Measurements from ENCODE around the gene ZBTB20.
A peak's percentile ranks its signal among the peaks of the same experiment; 100 is the strongest.

ZBTB20 gene

GRCh38 chr3:114331710-114332109 lies 815.4 kb downstream of the ZBTB20 start:
- Mint-ChIP-seq H3K4me1 (peaks cover 73% of the 10 kb centered on the region), H3K27ac (ENCODE audit: low read depth) (peak overlapping the region; percentile 90), H3K36me3 (ENCODE audit: insufficient read depth) (peaks cover 16% of the 10 kb centered on the region), H3K27me3 (no peaks in the 10 kb centered on the region), H3K9me3 (no peaks in the 10 kb centered on the region), H3K4me3 (no peak overlapping the region)
- DNase-seq (ENCODE audit: low spot score in 2 of 2) = no peak
- no peak for ATAC-seq (replicated peaks; ENCODE audit: extremely low read depth, poor library complexity, severe bottlenecking)

GRCh38 chr3:114331007-114331406 lies 816.1 kb downstream of the ZBTB20 start:
- peaks cover 73% of the 10 kb centered on the region for H3K4me1 Mint-ChIP-seq
- no peak overlapping the region for H3K27ac Mint-ChIP-seq (ENCODE audit: low read depth)

GRCh38 chr3:114329823-114330222 lies 817.3 kb downstream of the ZBTB20 start:
- H3K27ac Mint-ChIP-seq (ENCODE audit: low read depth) = no peak overlapping the region
- ATAC-seq (replicated peaks; ENCODE audit: extremely low read depth, poor library complexity, severe bottlenecking) (no peak), DNase-seq (ENCODE audit: low spot score in 2 of 2) (no peak)
- H3K4me3 Mint-ChIP-seq = no peak overlapping the region
- no peaks in the 10 kb centered on the region for H3K9me3 Mint-ChIP-seq
- H3K36me3 Mint-ChIP-seq (ENCODE audit: insufficient read depth) = peaks cover 17% of the 10 kb centered on the region
- H3K4me1 Mint-ChIP-seq = peaks cover 74% of the 10 kb centered on the region
- no peaks in the 10 kb centered on the region for H3K27me3 Mint-ChIP-seq

More at GRCh38 chr3:114331007-114331406, 816.1 kb downstream of the ZBTB20 start:
- Mint-ChIP-seq H3K36me3 (ENCODE audit: insufficient read depth) (peaks cover 16% of the 10 kb centered on the region), H3K9me3 (no peaks in the 10 kb centered on the region), H3K4me3 (peak overlapping the region; percentile 21), H3K27me3 (no peaks in the 10 kb centered on the region)
- ATAC-seq (replicated peaks; ENCODE audit: extremely low read depth, poor library complexity, severe bottlenecking) = no peak
- no peak for DNase-seq (ENCODE audit: low spot score in 2 of 2)

- H3K4me3 Mint-ChIP-seq = peak overlapping the region; percentile 47
Measured at GRCh38 chr3:114328345-114328744, 818.7 kb downstream of the ZBTB20 start.

DNA sequence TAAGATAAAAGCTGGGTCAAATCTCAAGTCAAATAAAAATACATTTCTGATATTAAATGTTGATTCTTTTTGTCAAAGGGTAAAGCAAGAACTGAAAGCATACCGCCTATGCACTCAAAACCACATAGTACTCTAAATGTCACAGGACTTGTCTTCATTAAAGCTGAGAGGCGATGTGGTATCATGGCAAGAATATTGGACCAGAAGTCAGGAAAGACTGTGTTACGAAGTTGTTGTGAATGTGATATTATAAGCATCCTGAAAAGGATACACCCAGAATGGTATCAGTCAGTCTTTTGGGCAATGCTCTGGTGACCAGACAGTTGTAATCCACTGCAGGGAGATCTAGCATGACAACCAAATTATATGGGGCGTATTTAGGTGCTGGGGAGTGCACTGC lies 819.4 kb downstream of the ZBTB20 start:
- H3K4me3 Mint-ChIP-seq = peak overlapping the region; percentile 47
- peak overlapping the region; percentile 87 for H3K27ac Mint-ChIP-seq (ENCODE audit: low read depth)
- H3K9me3 Mint-ChIP-seq = no peaks in the 10 kb centered on the region
- H3K27me3 Mint-ChIP-seq = no peaks in the 10 kb centered on the region
- ATAC-seq (replicated peaks; ENCODE audit: extremely low read depth, poor library complexity, severe bottlenecking) = no peak
- no peak for DNase-seq (ENCODE audit: low spot score in 2 of 2)
- peaks cover 16% of the 10 kb centered on the region for H3K36me3 Mint-ChIP-seq (ENCODE audit: insufficient read depth)
- peaks cover 87% of the 10 kb centered on the region for H3K4me1 Mint-ChIP-seq

More at GRCh38 chr3:114328345-114328744, 818.7 kb downstream of the ZBTB20 start:
- DNase-seq (ENCODE audit: low spot score in 2 of 2) (no peak), ATAC-seq (replicated peaks; ENCODE audit: extremely low read depth, poor library complexity, severe bottlenecking) (no peak)
- no peaks in the 10 kb centered on the region for H3K27me3 Mint-ChIP-seq
- peaks cover 82% of the 10 kb centered on the region for H3K4me1 Mint-ChIP-seq
- H3K9me3 Mint-ChIP-seq = no peaks in the 10 kb centered on the region
- peaks cover 18% of the 10 kb centered on the region for H3K36me3 Mint-ChIP-seq (ENCODE audit: insufficient read depth)
- H3K27ac Mint-ChIP-seq (ENCODE audit: low read depth) = peak overlapping the region; percentile 87

GRCh38 chr3:114323546-114324254 lies 823.4 kb downstream of the ZBTB20 start:
- Mint-ChIP-seq H3K36me3 (ENCODE audit: insufficient read depth) (peaks cover 11% of the 10 kb centered on the region), H3K27ac (ENCODE audit: low read depth) (peak overlapping the region; percentile 87), H3K27me3 (no peaks in the 10 kb centered on the region), H3K4me3 (peak overlapping the region; percentile 51), H3K9me3 (no peaks in the 10 kb centered on the region), H3K4me1 (peaks cover 89% of the 10 kb centered on the region)
- DNase-seq (ENCODE audit: low spot score in 2 of 2) = no peak
- peak; percentile 83 for ATAC-seq (replicated peaks; ENCODE audit: extremely low read depth, poor library complexity, severe bottlenecking)

DNA sequence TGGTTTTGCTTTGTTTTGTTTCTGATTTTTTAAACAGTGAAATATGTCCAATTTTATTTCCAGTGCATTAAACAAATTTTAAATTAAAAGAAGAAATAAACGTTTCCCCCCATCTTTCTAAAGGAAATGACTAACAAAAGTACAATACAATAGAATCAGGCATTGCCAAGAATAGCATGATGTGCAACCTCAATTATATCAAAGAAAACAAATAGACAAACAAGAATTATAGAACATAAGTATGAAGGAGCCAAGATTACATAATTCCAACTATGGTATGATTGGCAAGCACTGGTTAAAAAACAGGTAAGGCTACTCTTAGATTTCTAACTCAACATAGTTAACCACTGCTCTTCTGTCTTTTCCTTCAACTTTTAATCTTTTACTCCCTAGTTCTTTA lies 826.8 kb downstream of the ZBTB20 start:
- Mint-ChIP-seq H3K27ac (ENCODE audit: low read depth) (no peak overlapping the region), H3K4me3 (no peak overlapping the region), H3K4me1 (peaks cover 89% of the 10 kb centered on the region), H3K9me3 (no peaks in the 10 kb centered on the region), H3K27me3 (no peaks in the 10 kb centered on the region), H3K36me3 (ENCODE audit: insufficient read depth) (peaks cover 11% of the 10 kb centered on the region)
- ATAC-seq (replicated peaks; ENCODE audit: extremely low read depth, poor library complexity, severe bottlenecking) (no peak), DNase-seq (ENCODE audit: low spot score in 2 of 2) (no peak)

- H3K27ac Mint-ChIP-seq (ENCODE audit: low read depth) = peak overlapping the region; percentile 95
- H3K4me1 Mint-ChIP-seq = peaks cover 88% of the 10 kb centered on the region
- ATAC-seq (replicated peaks; ENCODE audit: extremely low read depth, poor library complexity, severe bottlenecking) = no peak
- peaks cover 14% of the 10 kb centered on the region for H3K36me3 Mint-ChIP-seq (ENCODE audit: insufficient read depth)
- no peaks in the 10 kb centered on the region for H3K27me3 Mint-ChIP-seq
- no peaks in the 10 kb centered on the region for H3K9me3 Mint-ChIP-seq
- H3K4me3 Mint-ChIP-seq = peak overlapping the region; percentile 51
- no peak for DNase-seq (ENCODE audit: low spot score in 2 of 2)
Measured at GRCh38 chr3:114319453-114319852, 827.6 kb downstream of the ZBTB20 start.

GRCh38 chr3:114318295-114318694 lies 828.8 kb downstream of the ZBTB20 start:
- Mint-ChIP-seq H3K27me3 (no peaks in the 10 kb centered on the region), H3K9me3 (no peaks in the 10 kb centered on the region), H3K4me3 (peak overlapping the region; percentile 51), H3K27ac (ENCODE audit: low read depth) (peak overlapping the region; percentile 95), H3K4me1 (peaks cover 88% of the 10 kb centered on the region), H3K36me3 (ENCODE audit: insufficient read depth) (peaks cover 17% of the 10 kb centered on the region)
- DNase-seq (ENCODE audit: low spot score in 2 of 2) (no peak), ATAC-seq (replicated peaks; ENCODE audit: extremely low read depth, poor library complexity, severe bottlenecking) (no peak)

- Mint-ChIP-seq H3K27me3 (no peaks in the 10 kb centered on the region), H3K27ac (ENCODE audit: low read depth) (peak overlapping the region; percentile 95), H3K9me3 (no peaks in the 10 kb centered on the region), H3K4me3 (peak overlapping the region; percentile 51), H3K36me3 (ENCODE audit: insufficient read depth) (peaks cover 29% of the 10 kb centered on the region), H3K4me1 (peaks cover 75% of the 10 kb centered on the region)
- no peak for DNase-seq (ENCODE audit: low spot score in 2 of 2)
- peak; percentile 46 for ATAC-seq (replicated peaks; ENCODE audit: extremely low read depth, poor library complexity, severe bottlenecking)
Measured at GRCh38 chr3:114314282-114314681, 832.8 kb downstream of the ZBTB20 start.

GRCh38 chr3:114313426-114313825 lies 833.7 kb downstream of the ZBTB20 start:
- ATAC-seq (replicated peaks; ENCODE audit: extremely low read depth, poor library complexity, severe bottlenecking) (no peak), DNase-seq (ENCODE audit: low spot score in 2 of 2) (no peak)
- H3K4me3 Mint-ChIP-seq = peak overlapping the region; percentile 51
- H3K4me1 Mint-ChIP-seq = peaks cover 76% of the 10 kb centered on the region
- H3K27me3 Mint-ChIP-seq = no peaks in the 10 kb centered on the region
- H3K36me3 Mint-ChIP-seq (ENCODE audit: insufficient read depth) = peaks cover 38% of the 10 kb centered on the region
- H3K27ac Mint-ChIP-seq (ENCODE audit: low read depth) = peak overlapping the region; percentile 95
- H3K9me3 Mint-ChIP-seq = no peaks in the 10 kb centered on the region

- ATAC-seq (replicated peaks; ENCODE audit: extremely low read depth, poor library complexity, severe bottlenecking) = no peak
- peaks cover 76% of the 10 kb centered on the region for H3K4me1 Mint-ChIP-seq
- peak overlapping the region; percentile 97 for H3K27ac Mint-ChIP-seq (ENCODE audit: low read depth)
- no peaks in the 10 kb centered on the region for H3K9me3 Mint-ChIP-seq
- peak overlapping the region; percentile 14 for H3K4me3 Mint-ChIP-seq
- no peak for DNase-seq (ENCODE audit: low spot score in 2 of 2)
- H3K36me3 Mint-ChIP-seq (ENCODE audit: insufficient read depth) = peaks cover 55% of the 10 kb centered on the region
- H3K27me3 Mint-ChIP-seq = no peaks in the 10 kb centered on the region
Measured at GRCh38 chr3:114310695-114311094, 836.4 kb downstream of the ZBTB20 start.

- peaks cover 76% of the 10 kb centered on the region for H3K4me1 Mint-ChIP-seq
- H3K9me3 Mint-ChIP-seq = no peaks in the 10 kb centered on the region
- ATAC-seq (replicated peaks; ENCODE audit: extremely low read depth, poor library complexity, severe bottlenecking) (peak; percentile 91), DNase-seq (ENCODE audit: low spot score in 2 of 2) (peak in 1 of 2 donors; percentile 60)
- no peaks in the 10 kb centered on the region for H3K27me3 Mint-ChIP-seq
- H3K4me3 Mint-ChIP-seq = peak overlapping the region; percentile 63
- peak overlapping the region; percentile 97 for H3K27ac Mint-ChIP-seq (ENCODE audit: low read depth)
- H3K36me3 Mint-ChIP-seq (ENCODE audit: insufficient read depth) = peaks cover 63% of the 10 kb centered on the region
Measured at GRCh38 chr3:114308830-114309229, 838.3 kb downstream of the ZBTB20 start.
